GM19099 (cell line): ENCODE results near the gene LRG1.

Experiments used
- POLR2A ChIP-seq: IDR thresholded peaks from 3 replicates; pipeline ENCODE4 v1.6.1; 2011; ENCODE audit warnings: low read depth; ENCODE audit not compliant: insufficient read length; ENCODE audit errors: extremely low read depth

The LRG1 gene

DNA sequence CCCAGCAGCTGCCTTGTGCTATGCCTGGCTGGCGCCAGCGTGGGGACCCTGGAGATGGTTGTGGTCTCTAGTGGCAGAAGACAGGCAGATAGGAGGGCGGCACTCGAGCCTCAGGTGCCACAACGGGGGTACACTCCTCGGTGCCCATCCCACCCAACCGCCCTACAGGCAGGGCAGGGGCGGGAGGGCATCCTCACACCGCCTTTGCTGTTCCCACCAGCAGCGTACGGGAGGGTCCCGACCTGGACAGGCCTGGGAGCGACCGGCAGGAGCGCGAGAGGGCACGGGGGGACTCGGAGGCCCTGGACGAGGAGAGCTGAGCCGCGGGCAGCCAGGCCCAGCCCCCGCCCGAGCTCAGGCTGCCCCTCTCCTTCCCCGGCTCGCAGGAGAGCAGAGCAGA lies 38.1 kb downstream of the LRG1 start:
- TF ChIP-seq POLR2A, result no peak

DNA sequence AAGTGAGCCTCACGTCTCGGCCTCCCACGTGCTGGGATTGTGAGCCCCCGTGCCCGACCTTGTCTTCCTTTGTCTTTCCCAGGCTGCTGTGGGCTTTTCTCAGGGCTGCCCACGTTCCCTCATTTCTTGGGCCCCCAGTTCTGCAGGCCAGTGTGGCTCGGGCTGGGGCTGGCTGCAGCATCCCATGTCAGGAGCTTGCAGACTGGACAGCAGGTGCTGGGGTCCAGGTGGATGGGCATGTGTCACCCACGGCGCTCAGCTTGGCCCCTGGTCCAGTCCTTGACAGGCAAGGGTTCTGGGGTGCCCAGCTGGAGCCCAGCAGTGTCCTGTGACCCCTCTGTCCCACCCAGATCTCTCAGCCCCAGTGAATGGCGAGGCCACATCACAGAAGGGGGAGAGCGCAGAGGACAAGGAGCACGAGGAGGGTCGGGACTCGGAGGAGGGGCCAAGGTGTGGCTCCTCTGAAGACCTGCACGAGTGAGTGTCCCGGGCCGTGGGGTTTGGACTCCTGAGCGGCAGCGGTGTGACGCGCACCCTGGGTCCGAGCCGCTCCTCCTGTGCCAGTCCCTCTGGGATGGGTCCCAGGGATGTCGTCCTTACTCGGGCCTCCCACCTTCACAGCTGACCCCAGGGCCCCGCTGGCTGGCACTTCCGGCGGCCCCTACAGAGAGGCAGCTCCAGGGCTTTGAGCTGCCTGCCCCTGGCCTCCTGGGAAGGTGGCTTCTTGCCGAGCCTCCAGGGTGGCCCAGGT lies 38.8 kb downstream of the LRG1 start:
- no peak for TF ChIP-seq POLR2A

DNA sequence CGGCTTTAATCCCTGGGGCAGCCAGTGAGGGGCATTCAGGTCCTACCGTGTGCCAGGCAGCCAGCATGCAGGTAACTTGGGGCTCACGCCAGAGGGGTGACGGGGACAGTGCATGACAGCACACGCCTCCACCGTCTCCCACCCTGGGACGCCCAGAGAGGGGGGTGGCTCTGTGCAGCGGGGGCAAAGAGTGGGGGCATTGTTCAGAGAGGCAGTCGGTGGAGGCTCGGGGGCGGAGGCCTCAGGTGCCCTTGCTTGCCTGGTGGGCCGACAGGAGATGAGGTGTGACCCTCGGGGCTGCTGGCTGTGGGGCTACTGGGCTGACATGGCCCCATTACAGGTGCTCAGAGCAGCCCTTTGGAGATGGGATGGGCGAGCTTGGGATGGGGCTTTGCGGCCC lies 40.0 kb downstream of the LRG1 start:
- TF ChIP-seq POLR2A, result no peak

DNA sequence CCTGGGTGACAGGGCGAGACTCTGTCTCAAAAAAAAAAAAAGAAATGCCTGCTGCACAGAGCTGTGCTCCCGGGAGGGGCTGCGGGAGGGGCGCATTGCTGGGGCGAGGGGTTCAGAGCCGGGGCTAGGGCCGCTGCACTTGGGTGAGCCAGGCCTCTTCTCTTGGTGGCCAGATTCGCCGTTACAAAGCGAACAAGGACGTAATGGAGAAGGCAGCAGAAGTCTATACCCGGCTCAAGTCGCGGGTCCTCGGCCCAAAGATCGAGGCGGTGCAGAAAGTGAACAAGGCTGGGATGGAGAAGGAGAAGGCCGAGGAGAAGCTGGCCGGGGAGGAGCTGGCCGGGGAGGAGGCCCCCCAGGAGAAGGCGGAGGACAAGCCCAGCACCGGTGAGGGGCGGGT lies 40.5 kb downstream of the LRG1 start:
- TF ChIP-seq POLR2A, result no peak

DNA sequence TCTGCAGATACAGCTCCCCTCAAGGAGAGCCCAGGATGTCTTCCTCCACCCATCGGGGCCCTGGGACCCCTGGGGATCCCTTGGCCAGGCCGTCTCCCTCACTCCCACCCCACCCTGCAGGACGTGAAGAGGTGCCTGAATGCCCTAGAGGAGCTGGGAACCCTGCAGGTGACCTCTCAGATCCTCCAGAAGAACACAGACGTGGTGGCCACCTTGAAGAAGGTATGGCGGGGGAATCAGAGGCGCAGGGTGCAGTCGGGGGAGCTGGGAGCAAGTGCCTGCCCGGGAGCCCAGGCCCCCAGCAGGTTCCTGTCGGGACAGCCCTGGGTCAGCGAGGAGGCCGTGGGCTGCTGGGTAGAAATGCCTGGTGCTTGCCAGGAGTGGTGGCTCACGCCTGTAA lies 41.1 kb downstream of the LRG1 start:
- no peak for TF ChIP-seq POLR2A

DNA sequence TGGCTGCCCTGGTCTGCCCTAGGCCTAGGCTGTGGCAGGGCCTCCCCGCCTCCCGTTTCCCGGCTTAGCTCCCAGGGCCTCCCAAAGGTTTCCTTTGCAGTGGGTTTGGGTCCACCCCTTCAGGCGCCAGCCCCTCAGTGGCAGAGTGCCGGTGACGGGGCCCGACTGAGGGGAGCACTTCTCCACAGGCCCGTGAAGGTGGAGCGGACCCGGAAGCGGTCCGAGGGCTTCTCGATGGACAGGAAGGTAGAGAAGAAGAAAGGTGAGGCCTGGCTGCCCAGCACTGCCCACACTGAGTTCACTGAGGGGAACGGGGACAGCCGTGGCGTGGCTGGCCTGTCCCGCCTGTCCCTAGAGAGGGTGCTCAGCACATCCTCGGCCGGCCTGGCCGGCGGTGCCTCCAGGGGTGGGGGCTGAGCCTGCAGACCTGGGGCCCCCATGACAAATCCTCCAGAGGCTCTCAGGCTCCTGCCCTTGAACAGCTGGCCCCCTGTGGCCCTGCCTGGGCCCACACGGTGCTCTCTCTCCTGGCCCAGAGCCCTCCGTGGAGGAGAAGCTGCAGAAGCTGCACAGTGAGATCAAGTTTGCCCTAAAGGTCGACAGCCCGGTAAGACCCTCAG lies 42.0 kb downstream of the LRG1 start:
- no peak for TF ChIP-seq POLR2A

DNA sequence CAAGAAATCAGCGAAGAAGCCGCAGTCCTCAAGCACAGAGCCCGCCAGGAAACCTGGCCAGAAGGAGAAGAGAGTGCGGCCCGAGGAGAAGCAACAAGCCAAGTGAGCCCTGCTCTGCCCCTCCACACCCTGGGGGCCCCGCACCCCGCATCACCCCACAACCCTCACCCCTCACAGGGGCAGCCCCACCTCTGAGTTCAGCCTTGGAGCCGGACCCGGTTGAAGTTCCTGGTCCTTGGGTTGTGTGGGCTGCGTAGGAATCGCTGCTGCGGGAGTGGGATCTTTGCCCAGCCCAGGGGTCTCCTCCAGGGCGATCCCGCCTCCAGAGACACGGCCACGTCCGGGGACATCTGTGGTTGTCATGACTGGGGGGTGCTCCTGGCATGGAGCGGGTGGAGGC lies 43.5 kb downstream of the LRG1 start:
- no peak for TF ChIP-seq POLR2A

DNA sequence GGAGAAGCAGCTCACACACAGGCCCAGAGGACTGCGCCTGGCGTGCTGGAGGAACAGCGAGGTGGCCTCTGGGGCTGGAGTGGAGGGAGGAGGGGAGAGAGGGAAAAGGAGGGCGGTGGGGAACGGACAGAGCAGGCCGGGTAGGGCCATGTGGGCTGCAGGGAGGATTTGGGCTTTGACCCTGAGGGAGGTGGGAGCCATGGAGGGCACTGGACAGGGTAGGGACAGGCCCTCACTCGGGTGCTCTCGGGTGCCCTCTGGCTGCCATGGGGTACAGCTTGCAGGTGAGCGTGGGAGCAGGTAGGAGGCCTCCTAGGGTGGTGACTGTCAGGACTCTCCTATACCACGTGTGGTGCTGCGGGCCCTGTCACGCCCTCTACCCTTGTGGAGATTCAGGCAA lies 44.4 kb downstream of the LRG1 start:
- TF ChIP-seq POLR2A, result no peak

DNA sequence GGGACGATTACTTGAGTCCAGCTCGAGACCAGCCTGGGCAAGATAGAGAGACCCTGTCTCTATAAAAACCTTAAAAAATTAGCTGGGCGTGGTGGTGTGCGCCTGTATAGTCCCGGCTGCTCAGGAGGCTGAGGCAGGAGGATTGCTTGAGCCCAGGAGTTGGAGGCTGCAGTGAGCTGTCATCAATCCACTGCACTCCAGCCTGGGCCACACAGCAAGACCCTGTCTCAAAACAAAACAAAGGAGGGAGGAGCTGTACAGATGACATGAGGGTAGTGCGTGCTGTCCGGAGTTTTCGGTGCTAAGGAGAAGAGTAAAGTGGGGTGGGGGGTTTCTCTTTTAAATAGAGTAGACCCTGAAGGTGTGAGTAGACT lies 45.2 kb downstream of the LRG1 start:
- TF ChIP-seq POLR2A, result no peak

DNA sequence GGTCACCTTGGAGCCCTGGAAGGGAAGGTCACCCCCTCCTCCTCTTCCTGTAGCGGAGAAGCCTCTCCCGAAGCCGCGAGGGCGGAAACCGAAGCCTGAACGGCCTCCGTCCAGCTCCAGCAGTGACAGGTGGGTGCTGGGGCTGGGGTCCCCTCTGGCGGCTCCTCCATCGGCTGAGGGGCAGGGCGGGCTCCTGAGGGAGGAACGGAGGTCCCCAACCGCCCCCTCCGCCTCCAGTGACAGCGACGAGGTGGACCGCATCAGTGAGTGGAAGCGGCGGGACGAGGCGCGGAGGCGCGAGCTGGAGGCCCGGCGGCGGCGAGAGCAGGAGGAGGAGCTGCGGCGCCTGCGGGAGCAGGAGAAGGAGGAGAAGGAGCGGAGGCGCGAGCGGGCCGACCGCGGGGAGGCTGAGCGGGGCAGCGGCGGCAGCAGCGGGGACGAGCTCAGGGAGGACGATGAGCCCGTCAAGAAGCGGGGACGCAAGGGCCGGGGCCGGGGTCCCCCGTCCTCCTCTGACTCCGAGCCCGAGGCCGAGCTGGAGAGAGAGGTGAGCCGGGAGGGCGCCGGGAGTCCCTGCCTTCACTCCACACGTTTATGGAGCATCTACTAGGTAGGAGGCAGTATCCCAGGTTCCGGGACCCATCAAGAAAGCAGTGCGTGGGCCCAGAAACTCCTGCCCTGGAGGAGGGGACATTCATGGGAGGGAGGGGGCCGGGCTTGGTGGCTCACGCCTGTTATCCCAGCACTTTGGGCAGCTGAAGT lies 45.7 kb downstream of the LRG1 start:
- TF ChIP-seq POLR2A, result no peak

DNA sequence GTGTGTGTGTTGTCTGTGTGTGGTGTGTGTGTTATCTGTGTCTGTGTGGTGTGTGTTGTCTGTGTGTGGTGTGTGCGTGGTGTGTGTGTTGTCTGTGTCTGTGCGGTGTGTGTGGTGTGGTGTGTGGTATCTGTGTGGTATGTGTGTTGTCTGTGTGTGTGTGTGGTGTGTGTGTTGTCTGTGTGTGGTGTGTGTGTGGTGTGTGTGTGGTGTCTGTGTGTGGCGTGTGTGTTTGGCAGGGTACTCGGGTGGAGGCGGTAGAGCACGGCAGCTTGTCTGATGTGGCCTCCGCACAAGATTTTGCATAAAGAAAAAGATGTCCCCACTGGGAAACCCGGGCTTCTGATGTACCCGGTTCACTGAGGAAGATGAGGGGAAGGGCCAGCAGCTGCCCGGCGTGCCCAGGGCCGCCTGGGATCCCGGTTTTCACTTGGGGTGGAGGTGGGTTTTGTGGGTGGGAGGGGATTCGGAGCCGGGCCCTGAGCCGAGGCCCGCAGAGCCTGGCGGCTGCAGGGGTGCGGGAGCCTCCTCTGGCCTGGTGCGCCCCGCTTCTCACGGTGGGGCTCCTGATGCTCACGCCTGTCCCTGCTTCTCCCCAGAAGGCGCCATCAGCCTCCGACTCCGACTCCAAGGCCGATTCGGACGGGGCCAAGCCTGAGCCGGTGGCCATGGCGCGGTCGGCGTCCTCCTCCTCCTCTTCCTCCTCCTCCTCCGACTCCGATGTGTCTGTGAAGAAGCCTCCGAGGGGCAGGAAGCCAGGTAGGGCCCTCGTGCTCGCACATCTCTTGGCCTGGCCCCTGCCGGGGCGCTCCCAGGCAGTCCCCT lies 46.5 kb downstream of the LRG1 start:
- TF ChIP-seq POLR2A, result no peak

DNA sequence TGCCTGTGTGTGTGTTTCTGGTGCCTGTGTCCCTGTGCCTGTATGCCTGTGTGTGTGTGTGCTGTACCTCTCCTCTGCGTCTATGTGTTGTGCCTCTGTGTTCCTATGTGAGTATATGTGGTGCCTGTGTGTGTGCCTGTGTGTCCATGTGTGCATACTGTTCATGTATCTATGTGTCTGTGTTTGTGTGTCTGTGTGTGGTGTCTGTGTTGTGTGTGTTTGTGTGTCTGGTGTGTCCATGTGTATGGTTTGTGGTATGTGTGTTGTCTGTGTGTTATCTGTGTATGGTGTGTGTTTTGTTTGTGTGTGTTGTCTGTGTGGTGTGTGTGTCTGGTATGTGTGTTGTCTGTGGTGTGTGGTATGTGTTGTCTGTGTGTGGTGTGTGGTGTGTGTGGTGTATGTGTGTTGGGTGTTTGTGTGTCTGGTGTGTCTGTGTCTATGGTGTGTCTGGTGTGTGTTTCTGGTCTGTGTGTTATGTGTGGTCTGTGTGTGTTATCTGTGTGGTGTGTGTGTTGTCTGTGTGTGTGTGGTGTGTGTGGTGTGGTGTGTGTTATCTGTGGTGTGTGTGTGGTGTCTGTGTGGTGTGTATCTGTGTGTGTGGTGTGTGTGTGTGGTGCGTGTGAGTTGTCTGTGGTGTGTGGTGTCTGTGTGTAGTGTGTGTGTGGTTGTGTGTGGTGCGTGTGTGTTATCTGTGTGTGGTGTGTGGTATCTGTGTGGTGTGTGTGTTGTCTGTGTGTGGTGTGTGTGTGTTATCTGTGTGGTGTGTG lies 47.3 kb downstream of the LRG1 start:
- no peak for TF ChIP-seq POLR2A

DNA sequence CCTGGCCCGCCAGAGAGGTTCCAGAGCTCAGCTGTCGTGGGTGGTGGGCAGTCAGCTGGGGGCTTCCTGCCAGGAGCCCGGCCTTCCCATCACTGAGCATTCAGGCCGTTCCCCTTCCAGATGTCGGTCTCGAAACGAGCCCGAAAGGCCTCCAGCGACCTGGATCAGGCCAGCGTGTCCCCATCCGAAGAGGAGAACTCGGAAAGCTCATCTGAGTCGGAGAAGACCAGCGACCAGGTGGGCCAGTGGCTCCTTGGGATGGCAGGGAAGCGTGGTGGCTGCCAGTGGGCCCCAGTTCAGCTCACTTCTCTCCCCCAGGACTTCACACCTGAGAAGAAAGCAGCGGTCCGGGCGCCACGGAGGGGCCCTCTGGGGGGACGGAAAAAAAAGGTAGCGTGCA lies 48.4 kb downstream of the LRG1 start:
- no peak for TF ChIP-seq POLR2A

DNA sequence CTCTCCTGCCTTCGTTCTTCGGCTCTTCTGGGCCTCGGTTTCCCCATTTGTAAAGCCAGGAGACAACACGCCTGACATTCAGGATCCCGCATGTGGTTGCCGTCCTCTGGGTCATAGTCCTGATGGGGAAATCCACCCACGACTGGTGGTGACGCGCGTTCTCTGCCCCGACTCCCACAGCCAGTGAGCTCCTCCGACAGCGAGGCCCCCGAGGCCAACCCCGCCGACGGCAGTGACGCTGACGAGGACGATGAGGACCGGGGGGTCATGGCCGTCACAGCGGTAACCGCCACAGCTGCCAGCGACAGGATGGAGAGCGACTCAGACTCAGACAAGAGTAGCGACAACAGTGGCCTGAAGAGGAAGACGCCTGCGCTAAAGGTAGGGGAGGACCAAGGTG lies 51.3 kb downstream of the LRG1 start:
- no peak for TF ChIP-seq POLR2A
